Lower leg skin (tissue), 4 donors: ENCODE results near the gene SRP14. TPM values are rescaled to one million over a fixed set of nuclear protein-coding genes. Genes with fewer than 3 reads are reported as not detected.

Experiments
- DNase-seq, 2 donors: peaks; one replicate each; pipeline ENCODE4 v3.0.0-alpha.2; 2019; ENCODE audit warnings: low spot score in 2 of 2
- H3K4me3 ChIP-seq: fragments of 200-600 bp; sonication (generic); 2 replicates; pipeline ENCODE4 v1.5.1; 2017; ENCODE audit warnings: mild to moderate bottlenecking, low read depth; ENCODE audit not compliant: poor library complexity, severe bottlenecking
- CTCF ChIP-seq, 3 donors: fragments of 450-650 bp; IDR thresholded peaks; one replicate each; pipeline ENCODE4 v1.5.1; 2016; ENCODE audit warnings: antibody characterized with exemption in 3 of 3, mild to moderate bottlenecking in 3 of 3, moderate library complexity in 2 of 3
- POLR2A ChIP-seq, 2 donors: fragments of 450-650 bp; IDR thresholded peaks; one replicate each; pipeline ENCODE4 v1.6.1; 2016 to 2017; ENCODE audit warnings: antibody characterized with exemption in 2 of 2, mild to moderate bottlenecking in 1 of 2, moderate library complexity in 1 of 2
- WGBS, 2 donors: methylation state at CpG; one replicate each; pipeline ENCODE4 v1.1.5; 2018; 5-methylcytosine and 5-hydroxymethylcytosine counted together
- intact Hi-C: fragments of 100-400 bp; cut with DNase I; formaldehyde crosslinking; loops from one replicate; pipeline ENCODE4 v1.15.0; 2023; ENCODE audit warnings: low total_unique reads
- total RNA-seq, 4 donors: library from RNA; depleted of rRNA; stranded (reverse); fragments of >200 nt; gene quantifications; one replicate each; pipeline ENCODE4 v1.1.0, GENCODE V29; 2016

The SRP14 gene
- total RNA-seq, 4 donors from 2014 or later: 177 to 220 (median 201) TPM

GRCh38 chr15:40063563-40064011 lies 24.6 kb upstream of the SRP14 start:
- WGBS, 2 donors: 19 to 42% methylated on average over 2 of the region's 2 CpGs

GRCh38 chr15:40062816-40063562 lies 24.0 kb upstream of the SRP14 start:
- intact Hi-C loops: no loop called here
- no peak overlapping the region for H3K4me3 ChIP-seq
- 78 to 80% methylated on average over 10 of the region's 10 CpGs for WGBS, 2 donors
- no peak for DNase-seq
- TF ChIP-seq POLR2A (IDR thresholded peaks at IDR 0.05): no peak

More at GRCh38 chr15:40063563-40064011, 24.6 kb upstream of the SRP14 start:
- no peak for TF ChIP-seq CTCF (IDR thresholded peaks at IDR 0.05)
- no peak for TF ChIP-seq POLR2A (IDR thresholded peaks at IDR 0.05)
- intact Hi-C loops: no loop called here
- no peak overlapping the region for H3K4me3 ChIP-seq
- DNase-seq: no peak

GRCh38 chr15:40061212-40061901 lies 22.4 kb upstream of the SRP14 start:
- 91 to 95% methylated on average over 15 of the region's 15 CpGs for WGBS, 2 donors
- H3K4me3 ChIP-seq: no peak overlapping the region
- intact Hi-C loops: no loop called here
- peak in 1 of 2 donors; percentile 43 for DNase-seq
- TF ChIP-seq CTCF (IDR thresholded peaks at IDR 0.05) (no peak), POLR2A (IDR thresholded peaks at IDR 0.05) (no peak)

GRCh38 chr15:40060236-40060961 lies 21.4 kb upstream of the SRP14 start:
- DNase-seq: peak in 1 of 2 donors; percentile 58
- intact Hi-C loops: no loop called here
- no peak overlapping the region for H3K4me3 ChIP-seq
- 91% methylated on average over 10 of the region's 10 CpGs for WGBS, 2 donors
- TF ChIP-seq POLR2A (IDR thresholded peaks at IDR 0.05): no peak
- TF ChIP-seq CTCF (IDR thresholded peaks at IDR 0.05): no peak

GRCh38 chr15:40059821-40060220 lies 20.8 kb upstream of the SRP14 start:
- H3K4me3 ChIP-seq: no peak overlapping the region
- WGBS, 2 donors: 89 to 98% methylated on average over 11 of the region's 11 CpGs
- intact Hi-C loops: no loop called here
- TF ChIP-seq POLR2A (IDR thresholded peaks at IDR 0.05) (no peak), CTCF (IDR thresholded peaks at IDR 0.05) (no peak)
- DNase-seq: peak in 1 of 2 donors; percentile 69
